PC-3 (cell line): ENCODE results near the gene CLDN2. TPM values are rescaled to one million over a fixed set of nuclear protein-coding genes. Genes with fewer than 3 reads are reported as not detected.

Experiments
- ATAC-seq: fragments of 200-7000 bp; cut with Tn5 transposase; 2 replicates; pipeline ENCODE4 v1.9.1; 2020; ENCODE audit warnings: mild to moderate bottlenecking, moderate library complexity
- BruUV-seq: library from RNA; stranded (reverse); fragments of 400-500 nt; replicated peaks from 2 replicates; lab custom pipeline; 2021; lab: Mats Ljungman, UMichigan
- CTCF ChIA-PET: fragments of 300-600 bp; sonication (Branson Sonifier 250); formaldehyde crosslinking; loops from one replicate; lab custom pipeline; 2022; ENCODE audit warnings: antibody characterized with exemption; lab: Charles Lee
- POLR2A ChIA-PET: fragments of 300-600 bp; sonication (Branson Sonifier 250); formaldehyde crosslinking; loops from one replicate; lab custom pipeline; 2022; ENCODE audit warnings: antibody characterized with exemption; ENCODE audit not compliant: unreplicated experiment; lab: Charles Lee
- DNase-seq: peaks from one replicate; pipeline ENCODE4 v3.0.0-alpha.2; 2015
- H2AFZ ChIP-seq: fragments of 300-600 bp; sonication (generic); 2 replicates; pipeline ENCODE4 v1.6.0; 2016; ENCODE audit warnings: antibody characterized with exemption, low read length
- H3F3A ChIP-seq: fragments of 300-600 bp; sonication (generic); one replicate; pipeline ENCODE4 v1.6.0; 2017; ENCODE audit warnings: antibody characterized with exemption, low read length, control low read depth, mild to moderate bottlenecking; ENCODE audit not compliant: unreplicated experiment
- H3K27ac ChIP-seq: fragments of 300-600 bp; sonication (generic); 2 replicates; pipeline ENCODE4 v1.5.1; 2016; ENCODE audit warnings: mild to moderate bottlenecking, low read length
- H3K27me3 ChIP-seq: fragments of 300-600 bp; sonication (generic); 2 replicates; pipeline ENCODE4 v1.6.1; 2016; ENCODE audit warnings: low read length, mixed read lengths
- H3K36me3 ChIP-seq: fragments of 300-600 bp; sonication (generic); 2 replicates; pipeline ENCODE4 v1.6.1; 2016; ENCODE audit warnings: low read depth, mixed run types, low read length, mixed read lengths
- H3K4me1 ChIP-seq: fragments of 300-600 bp; sonication (generic); 2 replicates; pipeline ENCODE4 v1.5.1; 2016; ENCODE audit warnings: low read length; ENCODE audit not compliant: insufficient read depth
- H3K4me2 ChIP-seq: fragments of 300-600 bp; sonication (generic); 2 replicates; pipeline ENCODE4 v1.6.0; 2016; ENCODE audit warnings: low read length
- H3K4me3 ChIP-seq: fragments of 300-600 bp; sonication (generic); 2 replicates; pipeline ENCODE4 v1.5.1; 2016; ENCODE audit warnings: mild to moderate bottlenecking, low read length, mixed read lengths
- H3K79me2 ChIP-seq: fragments of 300-600 bp; sonication (generic); 2 replicates; pipeline ENCODE4 v1.6.1; 2017; ENCODE audit warnings: low read length, mixed read lengths
- H3K9ac ChIP-seq: fragments of 300-600 bp; sonication (generic); 2 replicates; pipeline ENCODE4 v1.6.0; 2016; ENCODE audit warnings: mild to moderate bottlenecking, low read length
- H3K9me2 ChIP-seq: fragments of 300-600 bp; sonication (generic); replicated peaks from 2 replicates; pipeline ENCODE4 v1.6.1; 2016; ENCODE audit warnings: mixed run types, low read length, mixed read lengths
- H3K9me3 ChIP-seq: fragments of 300-600 bp; sonication (generic); 2 replicates; pipeline ENCODE4 v1.6.1; 2016; ENCODE audit warnings: low read length, mixed read lengths
- H4K20me1 ChIP-seq: fragments of 300-600 bp; sonication (generic); 2 replicates; pipeline ENCODE4 v1.6.1; 2016; ENCODE audit warnings: low read length, mixed read lengths
- CTCF ChIP-seq: fragments of 300-600 bp; sonication (generic); conservative IDR thresholded peaks from 2 replicates; pipeline ENCODE4 v1.5.1; 2017; ENCODE audit warnings: antibody characterized with exemption, low read depth, mild to moderate bottlenecking, low read length
- EZH2 ChIP-seq: fragments of 300-600 bp; sonication (generic); IDR thresholded peaks from one replicate; pipeline ENCODE4 v1.6.1; 2017; ENCODE audit warnings: antibody characterized with exemption, mild to moderate bottlenecking, low read length; ENCODE audit not compliant: unreplicated experiment
- EZH2phosphoT487 ChIP-seq: fragments of 300-600 bp; sonication (generic); IDR thresholded peaks from 2 replicates; pipeline ENCODE4 v1.6.1; 2018; ENCODE audit warnings: mild to moderate bottlenecking, antibody characterized with exemption, low read length, borderline replicate concordance
- intact Hi-C: fragments of 100-400 bp; cut with micrococcal nuclease; formaldehyde crosslinking; loops from 2 replicates; pipeline ENCODE4 v1.9.0; 2023
- total RNA-seq: library from RNA; depleted of rRNA; stranded (reverse); fragments of >200 nt; gene quantifications from 2 replicates; pipeline ENCODE4 v1.2.3, GENCODE V29; 2014

CLDN2 gene
- total RNA-seq, 1 experiment from 2014 or later: not detected

DNA sequence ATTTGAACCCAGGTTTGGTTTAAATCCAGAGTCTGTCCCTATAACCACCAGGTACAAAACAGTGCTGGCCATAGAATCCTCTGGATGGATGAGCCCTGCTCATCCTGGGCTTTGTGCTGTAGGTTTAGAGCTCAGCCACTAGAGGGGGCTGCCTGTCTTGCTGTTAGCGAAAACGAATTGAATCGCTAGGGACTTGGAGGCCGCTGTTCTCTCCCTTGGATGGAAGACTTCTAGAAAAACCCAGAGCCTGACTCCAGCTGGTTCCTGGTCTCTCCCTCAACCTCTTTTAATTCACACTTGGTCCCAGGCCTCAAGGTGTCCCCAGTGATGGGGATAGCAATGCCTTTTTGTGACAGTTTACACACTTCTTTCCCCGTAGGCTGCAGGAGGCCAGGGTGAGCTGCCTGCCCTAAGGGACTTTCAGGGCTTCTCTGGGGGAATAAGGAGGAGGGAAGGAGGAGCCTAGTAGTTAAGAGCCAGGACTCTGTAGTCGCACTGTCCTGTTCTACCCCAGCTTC is 25.8 kb upstream of the CLDN2 start:
- H3K4me1 ChIP-seq: peaks cover 51% of the 10 kb centered on the region
- H3K79me2 ChIP-seq: no peaks in the 10 kb centered on the region
- ChIA-PET POLR2A (interaction anchor here (0.6 kb wide), 1 partner anchor 735 kb away, joined by 4 read pairs; no protein-coding TSS in a partner anchor), CTCF (interaction anchor here (0.5 to 2.3 kb wide), 5 partner anchors 20 to 744 kb away, joined by 3 to 43 read pairs (median 3); no protein-coding TSS in a partner anchor)
- H4K20me1 ChIP-seq: no peaks in the 10 kb centered on the region
- H3K36me3 ChIP-seq: no peaks in the 10 kb centered on the region
- H3K4me3 ChIP-seq: peak overlapping the region; percentile 47; the same call in 1 of the 2 replicates
- TF ChIP-seq EZH2phosphoT487 (no peak), CTCF (peak; percentile 88), EZH2 (no peak)
- peak overlapping the region; percentile 77 for H3K4me2 ChIP-seq
- peak; percentile 65 for ATAC-seq
- peak overlapping the region; percentile 62 for H3K9ac ChIP-seq
- no peaks in the 10 kb centered on the region for H3K9me2 ChIP-seq
- H3F3A ChIP-seq: peaks cover 6% of the 10 kb centered on the region
- no TSS peak for BruUV-seq
- no peaks in the 10 kb centered on the region for H3K9me3 ChIP-seq
- intact Hi-C loops: loop anchor here (1.0 to 10.0 kb wide), 3 partner anchors 20 to 1000 kb away; no protein-coding TSS in a partner anchor
- DNase-seq: peak; percentile 82
- H3K27me3 ChIP-seq: no peaks in the 10 kb centered on the region
- peak overlapping the region; percentile 90 for H3K27ac ChIP-seq
- H2AFZ ChIP-seq: peak overlapping the region; percentile 65

DNA sequence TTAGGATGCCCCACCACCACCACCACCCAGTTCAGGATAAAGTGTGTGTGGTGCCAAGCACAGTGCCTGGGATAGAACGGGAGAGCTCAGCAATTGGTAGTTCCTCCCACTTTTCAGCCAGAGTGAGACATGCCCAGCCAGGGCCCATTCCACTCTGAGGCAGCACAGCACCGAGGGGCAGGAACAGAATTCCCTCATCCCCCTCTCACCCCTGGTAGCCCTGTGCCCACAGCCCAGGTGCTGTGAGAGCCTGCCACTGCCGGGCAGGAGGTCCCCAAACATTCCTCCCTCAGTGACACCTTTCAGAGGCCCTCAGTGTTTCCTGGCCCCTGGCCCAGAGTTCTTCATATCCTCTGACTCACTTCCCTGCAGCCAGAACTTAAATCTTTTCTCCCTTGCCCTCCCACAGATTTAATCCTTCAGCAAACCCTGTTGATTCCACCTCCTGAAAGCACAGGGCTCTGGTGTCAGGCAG is 25.2 kb upstream of the CLDN2 start:
- H3K79me2 ChIP-seq: no peaks in the 10 kb centered on the region
- peak overlapping the region; percentile 90 for H3K27ac ChIP-seq
- H3K9me3 ChIP-seq: no peaks in the 10 kb centered on the region
- BruUV-seq: no TSS peak
- no peaks in the 10 kb centered on the region for H3K27me3 ChIP-seq
- CTCF ChIA-PET: interaction anchor here (0.6 to 2.3 kb wide), 2 partner anchors 21 to 65 kb away, joined by 3 to 43 read pairs; no protein-coding TSS in a partner anchor
- intact Hi-C loops: loop anchor here (1.0 to 10.0 kb wide), 5 partner anchors 20 to 1000 kb away; partner anchors contain the start of gene MORC4
- H3K4me3 ChIP-seq: peak overlapping the region; percentile 47; the same call in 1 of the 2 replicates
- peak overlapping the region; percentile 62 for H3K9ac ChIP-seq
- no peaks in the 10 kb centered on the region for H3K36me3 ChIP-seq
- H3F3A ChIP-seq: peaks cover 6% of the 10 kb centered on the region
- peak overlapping the region; percentile 77 for H3K4me2 ChIP-seq
- peaks cover 54% of the 10 kb centered on the region for H3K4me1 ChIP-seq
- ATAC-seq: peak; percentile 75
- H2AFZ ChIP-seq: peak overlapping the region; percentile 65
- H4K20me1 ChIP-seq: no peaks in the 10 kb centered on the region
- POLR2A ChIA-PET: no interaction called here
- no peak for TF ChIP-seq EZH2phosphoT487
- TF ChIP-seq EZH2: no peak
- TF ChIP-seq CTCF: no peak
- DNase-seq: peak; percentile 91
- no peaks in the 10 kb centered on the region for H3K9me2 ChIP-seq

DNA sequence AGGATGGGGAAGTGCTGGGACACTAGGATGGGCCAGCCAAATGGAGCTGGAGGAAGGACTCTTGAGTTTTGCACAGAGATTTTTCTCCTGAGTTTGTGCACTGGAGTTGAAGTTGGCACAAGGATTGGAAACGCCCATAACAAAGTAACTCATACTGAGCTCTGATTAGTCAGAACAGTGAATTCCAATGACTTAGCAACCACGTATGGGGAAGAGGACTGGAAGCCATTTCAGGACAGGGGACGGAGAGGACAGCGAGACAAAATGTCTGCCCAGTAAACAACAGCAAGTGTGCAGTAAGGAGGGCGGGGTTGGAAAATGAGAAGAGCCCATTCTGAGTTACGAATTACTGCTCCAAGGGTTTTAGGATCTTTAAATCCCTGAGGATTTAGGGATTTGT is 22.9 kb upstream of the CLDN2 start:
- no peak overlapping the region for H3K4me3 ChIP-seq
- H3K9ac ChIP-seq: 0 out of 2 replicates have a peak overlapping the region, but pooled peaks have one; percentile 17
- CTCF ChIA-PET: interaction anchor here (1.0 to 3.8 kb wide), 2 partner anchors 61 to 63 kb away, joined by 3 to 51 read pairs; no protein-coding TSS in a partner anchor
- DNase-seq (peak; percentile 51), ATAC-seq (no peak)
- BruUV-seq: no TSS peak
- no peaks in the 10 kb centered on the region for H4K20me1 ChIP-seq
- H3K79me2 ChIP-seq: no peaks in the 10 kb centered on the region
- TF ChIP-seq EZH2phosphoT487 (no peak), EZH2 (no peak), CTCF (no peak)
- POLR2A ChIA-PET: no interaction called here
- H3K4me1 ChIP-seq: peaks cover 45% of the 10 kb centered on the region
- H3K9me2 ChIP-seq: no peaks in the 10 kb centered on the region
- H2AFZ ChIP-seq: peak overlapping the region; percentile 68
- no peak overlapping the region for H3K4me2 ChIP-seq
- no peaks in the 10 kb centered on the region for H3K9me3 ChIP-seq
- H3K36me3 ChIP-seq: no peaks in the 10 kb centered on the region
- no peaks in the 10 kb centered on the region for H3K27me3 ChIP-seq
- peak overlapping the region; percentile 46 for H3K27ac ChIP-seq
- intact Hi-C loops: loop anchor here (10.0 kb wide), 1 partner anchor 998 kb away; no protein-coding TSS in a partner anchor
- peaks cover 6% of the 10 kb centered on the region for H3F3A ChIP-seq
